Panc1 (cell line): Measurements from ENCODE around the gene ACOXL. TPM values are rescaled to one million over a fixed set of nuclear protein-coding genes. Genes with fewer than 3 reads are reported as not detected.

Source experiments
- ATAC-seq: fragments of 200-7000 bp; cut with Tn5 transposase; 2 replicates; pipeline ENCODE4 v1.9.1; 2020; ENCODE audit warnings: mild to moderate bottlenecking, moderate library complexity
- BruUV-seq: library from RNA; stranded (reverse); fragments of 400-500 nt; replicated peaks from 2 replicates; lab custom pipeline; 2021; lab: Mats Ljungman, UMichigan
- CTCF ChIA-PET: fragments of 300-600 bp; sonication (Branson Sonifier 250); formaldehyde crosslinking; loops from one replicate; lab custom pipeline; 2022; ENCODE audit warnings: antibody characterized with exemption; lab: Charles Lee
- POLR2A ChIA-PET: fragments of 300-600 bp; sonication (Branson Sonifier 250); formaldehyde crosslinking; loops from one replicate; lab custom pipeline; 2022; ENCODE audit warnings: antibody characterized with exemption; lab: Charles Lee
- DNase-seq: peaks from one replicate; pipeline ENCODE4 v3.0.0-alpha.2; 2010; ENCODE audit warnings: low read depth, low spot score
- H3K27ac ChIP-seq: 2 replicates; pipeline ENCODE4 v1.5.1; 2011; ENCODE audit warnings: mild to moderate bottlenecking, low read length, inconsistent platforms
- H3K27me3 ChIP-seq: fragments of 200-500 bp; sonication (Bioruptor generic); 2 replicates; pipeline ENCODE4 v1.6.0; 2014; ENCODE audit warnings: low read length, inconsistent platforms; ENCODE audit not compliant: control insufficient read depth, insufficient read depth
- H3K36me3 ChIP-seq: fragments of 200-500 bp; sonication (Bioruptor generic); 2 replicates; pipeline ENCODE4 v1.5.1; 2014; ENCODE audit warnings: inconsistent platforms, mild to moderate bottlenecking, low read length, moderate library complexity; ENCODE audit not compliant: control insufficient read depth, insufficient read depth
- H3K4me1 ChIP-seq: 2 replicates; pipeline ENCODE4 v1.5.1; 2011; ENCODE audit warnings: inconsistent platforms, mild to moderate bottlenecking, low read length, moderate library complexity; ENCODE audit not compliant: control insufficient read depth, insufficient read depth
- H3K4me3 ChIP-seq, 2 experiments: 2 replicates each; pipeline ENCODE4 v1.5.1; 2011 to 2012; ENCODE audit warnings: low read depth in 2 of 2, low read length in 2 of 2, mild to moderate bottlenecking in 2 of 2, inconsistent platforms in 1 of 2, moderate library complexity in 1 of 2
- H3K9me3 ChIP-seq: fragments of 200-500 bp; sonication (Bioruptor generic); 2 replicates; pipeline ENCODE4 v1.5.1; 2014; ENCODE audit warnings: low read depth, mild to moderate bottlenecking, inconsistent platforms, low read length, moderate library complexity; ENCODE audit not compliant: control insufficient read depth, insufficient read depth
- POLR2AphosphoS5 ChIP-seq: IDR thresholded peaks from 2 replicates; pipeline ENCODE4 v1.6.1; 2012; ENCODE audit warnings: mild to moderate bottlenecking, low read depth, low read length, moderate library complexity
- SIN3A ChIP-seq: IDR thresholded peaks from 2 replicates; pipeline ENCODE4 v1.6.1; 2012; ENCODE audit warnings: low read depth, mild to moderate bottlenecking, low read length, moderate library complexity, borderline replicate concordance; ENCODE audit not compliant: insufficient read depth
- TCF7L2 ChIP-seq: IDR thresholded peaks from 2 replicates; pipeline ENCODE4 v1.6.1; 2011; ENCODE audit warnings: mild to moderate bottlenecking, low read depth, low read length, inconsistent platforms
- in situ Hi-C: cut with HindIII; loops from 2 replicates; pipeline ENCODE4 v1.10.0; 2016; ENCODE audit warnings: low sequenced_read_pairs, low pct_unique_long_range_greater_than_20kb
- intact Hi-C: fragments of 100-400 bp; cut with micrococcal nuclease; formaldehyde crosslinking; loops from one replicate; pipeline ENCODE4 v1.10.0; 2022; ENCODE audit not compliant: unreplicated experiment
- total RNA-seq: library from RNA; stranded (reverse); gene quantifications from one replicate; pipeline ENCODE4 v1.2.1, GENCODE V29; 2021; ENCODE audit not compliant: unreplicated experiment
- TF ChIP-seq, protein P1 (sequence below), 2 experiments: IDR thresholded peaks; 2 replicates each; pipeline ENCODE4 v1.6.1; 2011 to 2012; ENCODE audit warnings: low read depth in 2 of 2, control low read depth in 1 of 2, low read length in 1 of 2, mild to moderate bottlenecking in 1 of 2, moderate library complexity in 1 of 2; ENCODE audit not compliant: insufficient read depth in 1 of 2
- TF ChIP-seq, protein P2 (sequence below): fragments of 450-650 bp; IDR thresholded peaks from 2 replicates; pipeline ENCODE4 v1.5.1; 2017; ENCODE audit warnings: mild to moderate bottlenecking

The ACOXL gene
- total RNA-seq, 1 experiment from 2014 or later, result 4.9 TPM

DNA sequence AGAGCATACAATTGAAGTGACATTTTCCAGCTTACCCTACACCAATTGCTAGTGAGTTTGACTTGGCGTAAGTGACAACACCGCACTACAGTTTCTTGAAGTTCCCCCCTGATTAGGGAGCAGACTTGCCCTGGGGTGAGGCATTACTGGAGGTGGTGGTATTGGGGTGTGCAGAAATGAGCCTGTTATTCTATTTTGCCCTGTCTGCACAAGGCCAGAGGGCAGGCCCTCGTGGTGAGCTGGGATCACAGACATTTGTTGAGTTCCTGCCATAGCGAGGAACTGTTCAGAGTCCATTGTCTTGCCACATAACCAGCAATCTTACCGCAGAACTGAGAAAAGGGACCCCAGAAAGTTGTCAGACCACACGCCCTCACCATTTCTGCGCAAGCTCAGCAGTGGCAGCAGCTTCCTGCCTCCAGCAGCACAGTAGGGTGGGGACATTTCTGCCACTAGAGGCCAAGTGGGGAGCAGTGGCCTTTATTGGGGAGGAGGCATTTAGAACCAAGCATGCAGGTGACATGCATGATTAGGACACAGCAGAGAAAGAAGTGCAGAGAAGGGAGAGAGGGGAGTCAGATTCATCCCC, 284.8 kb downstream of the ACOXL start:
- in situ Hi-C loops, result no loop called here

DNA sequence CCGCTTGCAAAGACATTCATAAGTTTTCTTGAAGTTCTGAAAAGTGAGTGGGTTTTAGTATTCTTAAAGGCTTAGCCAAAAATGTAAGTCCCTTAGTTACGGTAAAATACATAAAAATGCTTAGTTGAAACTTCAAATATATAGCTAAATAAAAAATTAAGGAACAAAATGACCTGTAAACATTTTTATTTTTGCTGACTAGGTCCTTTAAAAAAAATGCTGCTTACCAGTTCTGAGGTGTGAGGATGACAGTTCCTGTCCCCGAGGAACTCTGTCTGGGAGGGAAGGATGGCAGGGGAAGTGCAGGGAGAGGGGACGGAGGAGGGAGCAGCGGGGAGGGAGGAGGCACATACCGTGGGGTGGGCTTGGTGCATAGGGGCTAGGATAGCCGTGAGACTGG, 285.5 kb downstream of the ACOXL start:
- DNase-seq (no peak), ATAC-seq (no peak)
- Histone ChIP-seq H3K9me3 (no peaks in the 10 kb centered on the region), H3K36me3 (no peaks in the 10 kb centered on the region), H3K4me1 (no peaks in the 10 kb centered on the region), H3K27ac (no peak overlapping the region), H3K27me3 (no peaks in the 10 kb centered on the region; the same call in 1 of the 2 replicates), H3K4me3 (no peak overlapping the region)
- in situ Hi-C loops, result no loop called here
- CTCF ChIA-PET, result no interaction called here
- intact Hi-C loops, result no loop called here
- TF ChIP-seq, protein P1, sequence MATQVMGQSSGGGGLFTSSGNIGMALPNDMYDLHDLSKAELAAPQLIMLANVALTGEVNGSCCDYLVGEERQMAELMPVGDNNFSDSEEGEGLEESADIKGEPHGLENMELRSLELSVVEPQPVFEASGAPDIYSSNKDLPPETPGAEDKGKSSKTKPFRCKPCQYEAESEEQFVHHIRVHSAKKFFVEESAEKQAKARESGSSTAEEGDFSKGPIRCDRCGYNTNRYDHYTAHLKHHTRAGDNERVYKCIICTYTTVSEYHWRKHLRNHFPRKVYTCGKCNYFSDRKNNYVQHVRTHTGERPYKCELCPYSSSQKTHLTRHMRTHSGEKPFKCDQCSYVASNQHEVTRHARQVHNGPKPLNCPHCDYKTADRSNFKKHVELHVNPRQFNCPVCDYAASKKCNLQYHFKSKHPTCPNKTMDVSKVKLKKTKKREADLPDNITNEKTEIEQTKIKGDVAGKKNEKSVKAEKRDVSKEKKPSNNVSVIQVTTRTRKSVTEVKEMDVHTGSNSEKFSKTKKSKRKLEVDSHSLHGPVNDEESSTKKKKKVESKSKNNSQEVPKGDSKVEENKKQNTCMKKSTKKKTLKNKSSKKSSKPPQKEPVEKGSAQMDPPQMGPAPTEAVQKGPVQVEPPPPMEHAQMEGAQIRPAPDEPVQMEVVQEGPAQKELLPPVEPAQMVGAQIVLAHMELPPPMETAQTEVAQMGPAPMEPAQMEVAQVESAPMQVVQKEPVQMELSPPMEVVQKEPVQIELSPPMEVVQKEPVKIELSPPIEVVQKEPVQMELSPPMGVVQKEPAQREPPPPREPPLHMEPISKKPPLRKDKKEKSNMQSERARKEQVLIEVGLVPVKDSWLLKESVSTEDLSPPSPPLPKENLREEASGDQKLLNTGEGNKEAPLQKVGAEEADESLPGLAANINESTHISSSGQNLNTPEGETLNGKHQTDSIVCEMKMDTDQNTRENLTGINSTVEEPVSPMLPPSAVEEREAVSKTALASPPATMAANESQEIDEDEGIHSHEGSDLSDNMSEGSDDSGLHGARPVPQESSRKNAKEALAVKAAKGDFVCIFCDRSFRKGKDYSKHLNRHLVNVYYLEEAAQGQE (IDR thresholded peaks at IDR 0.05; ENCODE audit: insufficient read depth in 1 of 2, low read depth in 2 of 2, low read length in 1 of 2), result no peak
- TF ChIP-seq SIN3A, result no peak
- TF ChIP-seq POLR2AphosphoS5, result no peak
- TF ChIP-seq TCF7L2, result no peak
- TF ChIP-seq, protein P2, sequence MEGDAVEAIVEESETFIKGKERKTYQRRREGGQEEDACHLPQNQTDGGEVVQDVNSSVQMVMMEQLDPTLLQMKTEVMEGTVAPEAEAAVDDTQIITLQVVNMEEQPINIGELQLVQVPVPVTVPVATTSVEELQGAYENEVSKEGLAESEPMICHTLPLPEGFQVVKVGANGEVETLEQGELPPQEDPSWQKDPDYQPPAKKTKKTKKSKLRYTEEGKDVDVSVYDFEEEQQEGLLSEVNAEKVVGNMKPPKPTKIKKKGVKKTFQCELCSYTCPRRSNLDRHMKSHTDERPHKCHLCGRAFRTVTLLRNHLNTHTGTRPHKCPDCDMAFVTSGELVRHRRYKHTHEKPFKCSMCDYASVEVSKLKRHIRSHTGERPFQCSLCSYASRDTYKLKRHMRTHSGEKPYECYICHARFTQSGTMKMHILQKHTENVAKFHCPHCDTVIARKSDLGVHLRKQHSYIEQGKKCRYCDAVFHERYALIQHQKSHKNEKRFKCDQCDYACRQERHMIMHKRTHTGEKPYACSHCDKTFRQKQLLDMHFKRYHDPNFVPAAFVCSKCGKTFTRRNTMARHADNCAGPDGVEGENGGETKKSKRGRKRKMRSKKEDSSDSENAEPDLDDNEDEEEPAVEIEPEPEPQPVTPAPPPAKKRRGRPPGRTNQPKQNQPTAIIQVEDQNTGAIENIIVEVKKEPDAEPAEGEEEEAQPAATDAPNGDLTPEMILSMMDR, result no peak
- BruUV-seq, result no TSS peak
- POLR2A ChIA-PET, result no interaction called here

More for the DNA sequence above, 284.8 kb downstream of the ACOXL start:
- intact Hi-C loops, result no loop called here
- no TSS peak for BruUV-seq
- Histone ChIP-seq H3K9me3 (no peaks in the 10 kb centered on the region), H3K27me3 (no peaks in the 10 kb centered on the region; the same call in 1 of the 2 replicates), H3K27ac (no peak overlapping the region), H3K4me3 (no peak overlapping the region), H3K4me1 (no peaks in the 10 kb centered on the region), H3K36me3 (no peaks in the 10 kb centered on the region)
- DNase-seq (no peak), ATAC-seq (no peak)
- ChIA-PET CTCF (no interaction called here), POLR2A (no interaction called here)
- TF ChIP-seq POLR2AphosphoS5 (no peak), TCF7L2 (no peak), SIN3A (no peak)
- TF ChIP-seq, protein P1 (IDR thresholded peaks at IDR 0.05; ENCODE audit: insufficient read depth in 1 of 2, low read depth in 2 of 2, low read length in 1 of 2), result no peak
- TF ChIP-seq, protein P2, result no peak
